HG03045 (cell line): ENCODE measurements around the gene DIP2C.
"Not testable (repeated sequence)": the region's sequence is repeated elsewhere in the genome, so short reads cannot be mapped to it uniquely, and the experiment has no call there.

Source experiments
- ATAC-seq: cut with Tn5 transposase; IDR thresholded peaks from one replicate; pipeline ENCODE4 v1.9.1; 2021; ENCODE audit warnings: mild to moderate bottlenecking, moderate library complexity; ENCODE audit not compliant: unreplicated experiment

The DIP2C gene

DNA sequence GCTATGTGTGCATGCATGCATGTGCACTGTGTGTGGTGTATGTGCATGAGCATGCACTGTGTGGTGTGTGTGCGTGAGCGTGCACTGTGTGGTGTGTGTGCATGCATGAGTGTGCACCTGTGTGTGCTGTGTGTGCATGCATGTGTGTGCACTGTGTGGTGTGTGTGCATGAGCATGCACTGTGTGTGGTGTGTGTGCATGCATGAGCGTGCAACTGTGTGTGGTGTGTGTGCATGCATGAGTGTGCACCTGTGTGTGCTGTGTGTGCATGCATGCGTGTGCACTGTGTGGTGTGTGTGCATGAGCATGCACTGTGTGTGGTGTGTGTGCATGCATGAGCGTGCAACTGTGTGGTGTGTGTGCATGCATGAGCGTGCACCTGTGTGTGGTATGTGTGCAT, 10.7 kb upstream of the DIP2C start:
- ATAC-seq = not testable (repeated sequence)

DNA sequence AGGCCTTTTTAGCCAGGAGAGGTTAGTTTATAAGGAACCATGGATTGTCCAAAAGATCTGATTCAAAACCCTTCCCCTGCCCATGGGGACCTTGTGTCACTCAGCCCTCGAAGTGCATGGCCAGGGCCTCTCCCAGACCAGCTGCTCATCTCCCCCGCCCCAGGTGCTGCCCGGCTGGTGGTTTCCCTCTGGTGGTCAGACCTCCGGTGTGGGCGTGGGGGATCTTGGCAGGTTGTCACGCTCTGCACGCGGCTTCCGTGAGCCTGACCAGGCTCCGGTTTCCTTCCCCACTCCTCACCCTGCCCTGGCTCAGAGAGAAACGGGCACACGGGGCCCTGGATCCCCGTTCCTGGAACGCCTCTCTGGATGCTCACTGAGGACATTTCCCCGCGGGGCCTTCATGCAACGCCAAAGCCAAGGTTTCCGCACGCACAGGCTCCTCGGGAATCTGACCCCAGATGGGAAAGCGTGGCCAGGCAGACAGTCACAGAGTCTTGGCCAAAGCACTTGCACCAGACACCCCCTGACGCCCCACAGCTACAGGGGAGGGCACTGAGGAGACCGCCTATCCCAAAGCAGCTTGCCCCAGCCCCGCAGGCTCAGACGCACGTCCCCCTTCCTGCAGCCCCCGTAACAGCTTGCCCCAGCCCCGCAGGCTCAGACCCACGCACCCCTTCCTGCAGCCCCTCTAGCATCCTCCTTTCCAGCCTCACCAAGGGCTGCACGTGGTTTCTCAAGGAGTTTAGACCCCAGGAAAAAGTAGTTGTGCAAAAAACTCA, 7.8 kb upstream of the DIP2C start:
- ATAC-seq = no peak

DNA sequence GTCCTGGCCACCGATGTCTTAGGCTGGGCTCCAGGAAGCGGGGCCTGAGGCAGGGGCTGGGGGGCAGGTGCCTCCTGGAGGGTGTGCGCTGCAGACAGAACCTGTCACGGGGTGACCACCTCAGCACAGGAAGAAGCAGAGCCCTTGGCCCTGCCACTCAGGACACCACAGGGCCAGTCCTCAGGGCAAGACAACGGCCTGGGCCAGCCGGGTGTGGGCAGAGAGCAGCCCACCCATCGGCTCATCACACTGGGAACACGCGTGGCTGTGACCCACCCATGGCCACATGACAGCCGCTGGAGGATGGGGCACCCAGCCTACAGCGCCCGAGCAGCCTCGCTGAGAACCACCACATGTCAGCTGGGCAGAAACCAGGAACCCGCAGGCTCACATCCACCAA, 5.9 kb upstream of the DIP2C start:
- no peak for ATAC-seq

DNA sequence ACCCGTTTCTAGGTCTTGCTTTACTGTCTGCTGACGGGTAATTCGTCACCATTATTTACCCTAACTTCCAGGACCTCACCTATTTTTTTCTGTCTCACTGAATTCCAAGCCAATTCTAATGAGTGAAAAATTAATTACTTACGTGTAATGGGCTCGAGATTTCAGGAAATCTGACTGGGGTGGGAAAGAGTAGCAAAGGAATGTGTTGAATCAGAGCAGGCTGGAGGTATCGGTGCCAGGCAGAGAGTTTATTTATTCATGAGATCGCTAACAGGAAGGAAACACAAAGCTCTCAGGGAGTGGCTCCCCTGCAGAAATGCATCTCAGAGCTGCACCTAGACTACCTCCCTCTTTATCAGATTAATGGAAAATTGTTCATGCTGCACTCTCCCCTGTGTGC, 4.0 kb upstream of the DIP2C start:
- no peak for ATAC-seq

DNA sequence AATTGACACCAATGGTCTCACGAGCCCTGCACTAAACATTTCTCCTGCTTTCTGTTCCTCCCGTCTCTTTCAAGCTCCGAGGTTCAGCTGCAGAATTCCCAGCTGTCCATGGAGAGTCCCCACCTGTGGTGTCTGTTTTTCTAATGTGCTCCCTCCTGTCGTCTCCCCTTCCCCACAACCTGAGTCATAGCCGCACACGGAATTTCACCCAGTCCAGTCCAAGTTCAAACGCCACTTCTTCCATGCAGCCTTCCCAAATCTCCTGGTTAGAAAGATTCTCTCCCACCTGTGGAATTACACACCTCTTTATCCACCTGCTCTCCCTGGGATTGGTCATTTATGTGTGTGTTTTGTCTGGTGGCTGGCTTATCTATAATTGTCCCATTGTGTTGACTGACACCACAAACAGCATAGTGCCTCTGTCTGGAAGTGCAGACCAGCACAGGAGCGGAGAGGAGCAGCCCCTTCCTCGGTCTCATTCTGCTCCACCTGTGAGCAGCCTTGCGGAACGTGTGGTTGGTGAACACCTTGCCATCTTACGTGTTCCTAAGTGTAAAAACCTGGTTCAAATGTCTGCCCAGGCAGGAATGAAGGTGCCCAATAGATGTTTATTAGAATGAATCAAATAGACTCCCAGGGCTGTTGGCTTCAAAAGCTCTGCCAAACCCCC, 3.3 kb upstream of the DIP2C start:
- ATAC-seq = no peak

DNA sequence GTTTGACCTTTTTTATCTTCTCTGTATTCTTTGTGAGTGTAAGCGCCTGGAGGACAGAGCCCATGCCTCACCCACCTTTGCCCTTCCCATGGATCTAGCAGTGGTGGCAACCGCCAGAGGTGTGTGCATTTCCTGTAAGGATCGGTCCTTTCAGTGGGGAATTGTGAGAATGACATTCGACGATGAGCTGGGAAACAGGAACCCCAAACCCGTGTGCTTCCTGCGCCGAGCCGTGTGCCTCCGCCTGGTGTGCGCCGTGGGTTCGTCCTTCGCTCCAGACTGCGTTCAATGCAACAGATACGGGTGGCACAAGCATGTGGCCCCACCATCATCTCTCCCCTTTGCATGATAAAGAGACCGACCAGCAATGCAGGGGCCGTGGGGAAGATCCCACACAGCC, 1.7 kb upstream of the DIP2C start:
- ATAC-seq = no peak

DNA sequence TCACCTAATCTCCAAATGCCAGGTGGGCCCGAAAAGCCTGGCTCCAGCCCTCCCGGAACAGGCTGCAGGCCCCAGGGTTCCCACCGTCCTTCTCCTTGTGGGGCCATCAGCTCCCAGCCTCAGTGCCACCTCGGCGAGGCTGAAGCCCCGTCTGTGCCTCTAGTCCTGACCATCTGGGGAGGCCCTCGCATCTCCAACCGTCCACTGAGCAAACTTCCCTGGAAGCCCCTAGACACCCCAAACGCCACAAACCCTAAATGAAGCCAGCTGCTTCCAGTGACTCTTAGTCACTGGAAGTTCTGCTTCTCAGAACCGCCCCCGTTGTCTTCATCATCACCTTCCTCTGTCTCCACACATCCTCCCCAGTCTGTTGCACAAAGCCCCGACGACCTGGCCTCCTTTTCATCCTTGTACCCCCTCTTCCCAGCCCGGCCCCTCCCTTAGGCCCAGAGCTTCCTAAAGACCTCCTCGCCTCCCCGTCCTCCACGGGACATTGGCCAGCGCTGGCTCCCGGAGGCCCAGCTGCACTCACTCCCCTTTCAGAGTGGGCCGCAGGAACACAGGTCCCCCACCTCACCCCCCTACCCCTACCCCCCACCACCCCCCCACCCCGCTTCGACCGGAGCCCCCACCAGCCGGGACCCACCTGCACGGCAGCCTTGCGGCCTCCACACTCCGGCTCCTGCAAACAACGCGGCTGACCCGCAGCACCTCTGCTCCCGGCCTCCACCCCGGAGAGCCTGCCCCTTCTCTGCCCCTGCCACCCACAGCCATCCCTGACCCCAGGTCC, 1.1 kb upstream of the DIP2C start:
- ATAC-seq = no peak

DNA sequence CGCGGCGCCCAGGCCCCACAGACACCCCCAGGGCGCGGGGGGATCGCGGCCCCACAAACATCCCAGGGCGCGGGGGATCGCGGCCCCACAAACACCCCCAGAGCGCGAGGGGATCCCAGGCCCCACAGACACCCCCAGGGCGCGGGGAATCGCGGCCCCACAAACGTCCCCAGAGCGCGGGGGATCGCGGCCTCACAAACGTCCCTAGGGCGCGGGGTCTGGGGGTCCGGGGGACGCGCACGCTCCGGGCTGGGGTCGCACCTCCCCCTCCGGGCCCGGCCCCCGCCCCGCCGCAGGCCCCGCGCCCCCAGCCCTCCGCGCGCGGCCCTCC, 382 bp downstream of the DIP2C start:
- ATAC-seq = no peak

DNA sequence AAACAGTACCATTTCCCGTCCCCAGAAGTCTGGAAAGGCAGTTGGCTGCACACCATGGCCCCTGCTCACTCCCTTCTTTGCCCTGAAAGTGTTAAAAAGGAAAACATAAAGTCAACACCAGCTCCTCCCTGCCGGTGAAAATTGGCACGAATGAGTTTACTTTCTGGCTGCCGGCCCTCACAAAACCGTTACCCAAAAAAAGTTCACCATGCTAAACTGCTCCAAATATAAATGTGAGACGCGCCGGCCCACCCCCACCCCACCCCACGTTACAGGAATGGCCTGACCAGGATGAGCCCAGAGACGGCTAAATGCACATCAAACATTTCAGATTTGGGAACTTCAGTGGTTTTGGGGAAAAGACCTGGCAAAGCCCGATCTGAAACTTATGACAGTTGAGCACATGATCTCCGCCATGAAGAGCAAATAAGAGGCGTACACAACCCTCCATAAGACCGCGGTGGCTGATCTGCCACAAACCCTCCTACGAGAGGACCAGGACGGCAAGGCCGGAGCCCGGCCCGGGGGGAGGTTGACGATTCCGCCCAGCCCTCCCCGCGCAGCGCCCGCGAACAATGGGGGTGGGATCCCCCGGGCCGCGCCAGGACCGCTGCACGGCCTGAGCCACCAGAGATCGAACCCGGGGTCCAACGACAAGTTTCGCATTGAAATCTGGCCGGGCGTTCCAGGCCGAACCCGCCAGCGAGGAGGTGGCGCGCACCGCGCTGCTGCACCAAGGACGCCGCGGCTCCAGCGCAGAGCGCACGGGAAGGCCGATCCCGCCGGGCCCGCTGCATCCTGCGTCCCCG, 952 bp downstream of the DIP2C start:
- ATAC-seq = no peak

DNA sequence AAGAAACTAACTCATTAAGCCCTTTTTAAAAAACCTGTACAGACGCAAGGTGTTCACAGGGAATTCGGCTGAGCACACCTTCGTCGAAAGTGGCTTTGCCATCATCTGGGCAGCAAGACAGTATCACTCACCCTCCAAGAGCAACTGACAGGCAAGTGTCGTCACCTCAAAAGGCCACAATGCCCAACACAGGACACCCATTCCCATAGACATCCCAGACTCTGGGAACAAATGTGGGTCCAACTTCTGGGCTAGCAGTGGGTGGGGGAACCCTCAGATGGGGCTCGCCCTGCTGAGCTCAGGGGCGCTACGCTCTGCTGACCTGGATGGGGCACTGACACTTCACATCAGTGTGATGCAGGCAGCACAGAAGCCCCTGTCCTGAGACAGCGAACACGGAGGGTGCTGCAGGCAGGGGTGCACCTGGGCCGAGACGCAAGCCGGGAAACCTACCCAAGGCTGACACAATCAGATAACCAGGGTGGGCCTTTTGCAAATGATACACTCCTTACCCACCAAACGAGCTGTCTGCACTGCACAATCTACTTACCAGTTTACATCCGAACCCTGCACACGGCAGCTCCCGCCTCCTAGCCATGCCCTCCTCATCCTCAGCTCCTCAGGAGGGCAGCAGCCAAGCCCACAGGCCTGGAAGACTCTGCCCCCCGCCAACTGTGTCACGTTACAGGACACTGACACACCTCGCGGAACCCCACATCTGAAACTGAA, 1.7 kb downstream of the DIP2C start:
- no peak for ATAC-seq

DNA sequence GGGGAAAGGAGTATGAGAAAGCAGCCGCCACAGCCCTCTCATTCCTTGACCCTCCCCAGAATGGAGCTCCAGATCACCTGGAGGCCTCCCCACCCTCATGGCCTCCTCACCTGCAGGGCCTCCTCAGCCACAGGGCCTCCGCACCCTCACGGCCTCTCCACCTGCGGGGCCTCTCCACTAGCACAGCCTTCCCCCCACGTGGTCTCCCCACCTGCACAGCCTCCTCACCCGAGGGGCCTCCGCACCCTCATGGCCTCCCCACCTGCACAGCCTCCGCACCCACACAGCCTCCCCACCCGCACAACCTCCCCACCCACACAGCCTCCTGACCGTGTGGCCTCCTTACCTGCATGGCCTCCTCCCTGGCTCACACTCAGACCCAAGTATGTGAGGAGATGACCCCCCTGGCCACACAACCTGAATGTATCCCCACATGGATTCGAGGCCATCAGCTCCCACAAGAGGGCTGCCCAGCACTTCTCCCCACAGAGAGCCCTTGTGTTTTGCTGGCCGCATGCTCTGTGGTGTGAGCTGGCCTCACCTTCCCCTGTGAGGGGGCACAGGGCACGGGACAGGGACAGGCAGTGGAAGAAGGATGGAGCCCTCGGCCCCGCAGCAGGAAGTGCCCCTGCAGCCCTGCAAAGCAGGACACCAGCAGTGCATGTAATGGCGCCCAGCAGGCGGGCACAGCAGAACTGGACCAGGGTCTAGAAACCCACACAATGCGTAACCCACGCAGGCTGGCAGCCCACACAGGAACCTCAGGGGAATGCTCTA, 3.1 kb downstream of the DIP2C start:
- no peak for ATAC-seq

DNA sequence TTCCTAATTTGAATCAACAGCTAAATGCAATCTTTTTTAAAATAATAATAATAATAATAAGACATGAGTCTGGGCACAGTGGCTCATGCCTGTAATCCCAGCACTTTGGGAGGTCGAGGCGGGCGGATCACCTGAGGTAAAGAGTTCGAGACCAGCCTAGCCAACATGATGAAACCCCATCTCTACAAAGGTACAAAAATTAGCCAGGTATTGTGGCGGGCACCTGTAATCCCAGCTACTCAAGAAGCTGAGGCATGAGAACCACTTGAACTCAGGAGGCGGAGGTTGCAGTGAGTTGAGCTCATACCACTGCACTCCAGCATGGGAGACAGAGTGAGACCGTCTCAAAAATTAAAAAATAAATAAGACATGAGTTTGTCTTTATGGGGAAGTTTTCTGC, 3.9 kb downstream of the DIP2C start:
- ATAC-seq = no peak

DNA sequence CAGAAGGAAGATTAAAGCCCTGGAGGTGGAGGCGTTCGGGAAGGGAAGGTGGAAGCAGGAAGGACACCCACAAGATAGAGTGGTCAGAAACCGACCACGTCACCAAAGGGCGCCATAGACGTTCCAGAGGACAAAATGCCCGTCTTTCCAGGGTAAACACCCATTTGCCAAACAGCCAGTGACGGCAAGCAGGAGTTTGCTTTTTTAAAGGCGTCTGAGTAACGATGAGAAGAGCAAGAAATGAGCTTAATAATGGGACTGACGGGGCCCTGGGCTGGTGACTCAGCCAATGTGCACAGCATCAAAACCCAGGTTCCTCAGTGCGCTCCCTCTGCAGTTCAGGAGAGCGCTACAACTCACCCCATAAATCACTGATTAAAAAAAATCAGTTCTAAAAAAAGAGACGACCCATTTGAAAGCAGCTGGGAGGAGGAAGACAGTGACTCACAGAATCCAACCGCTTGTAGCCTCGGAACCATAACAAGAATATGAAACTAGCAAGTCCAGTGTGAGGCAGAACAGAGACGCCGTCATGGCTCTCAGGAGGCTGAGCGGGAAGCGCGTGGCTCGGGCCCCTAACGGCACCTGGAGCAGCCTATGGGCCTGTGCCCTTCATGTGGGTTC, 5.9 kb downstream of the DIP2C start:
- ATAC-seq = no peak

DNA sequence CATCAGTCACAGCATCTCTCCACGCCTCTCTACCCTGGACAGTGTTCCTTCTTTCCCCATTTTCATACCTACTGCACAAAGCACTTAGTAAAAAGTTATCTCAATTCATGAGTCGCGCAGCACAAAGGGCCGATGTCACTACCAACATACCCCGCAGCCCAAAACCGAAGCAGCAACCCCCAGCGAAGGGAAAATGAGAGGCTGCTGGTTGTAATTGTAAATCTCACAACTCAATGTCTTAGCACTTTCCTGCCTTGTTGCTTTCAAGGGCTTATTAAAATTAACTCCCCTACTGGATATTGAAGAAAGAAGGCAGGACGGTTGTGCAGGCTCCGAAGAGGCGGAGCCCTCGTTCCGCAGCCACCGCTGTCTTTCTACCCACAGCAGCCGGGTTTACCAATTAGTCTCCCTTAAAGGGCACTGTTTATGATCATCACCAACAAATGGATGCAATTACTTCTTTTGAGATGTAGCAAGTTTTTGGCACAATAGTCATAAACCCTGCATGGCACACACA, 6.5 kb downstream of the DIP2C start:
- no peak for ATAC-seq

DNA sequence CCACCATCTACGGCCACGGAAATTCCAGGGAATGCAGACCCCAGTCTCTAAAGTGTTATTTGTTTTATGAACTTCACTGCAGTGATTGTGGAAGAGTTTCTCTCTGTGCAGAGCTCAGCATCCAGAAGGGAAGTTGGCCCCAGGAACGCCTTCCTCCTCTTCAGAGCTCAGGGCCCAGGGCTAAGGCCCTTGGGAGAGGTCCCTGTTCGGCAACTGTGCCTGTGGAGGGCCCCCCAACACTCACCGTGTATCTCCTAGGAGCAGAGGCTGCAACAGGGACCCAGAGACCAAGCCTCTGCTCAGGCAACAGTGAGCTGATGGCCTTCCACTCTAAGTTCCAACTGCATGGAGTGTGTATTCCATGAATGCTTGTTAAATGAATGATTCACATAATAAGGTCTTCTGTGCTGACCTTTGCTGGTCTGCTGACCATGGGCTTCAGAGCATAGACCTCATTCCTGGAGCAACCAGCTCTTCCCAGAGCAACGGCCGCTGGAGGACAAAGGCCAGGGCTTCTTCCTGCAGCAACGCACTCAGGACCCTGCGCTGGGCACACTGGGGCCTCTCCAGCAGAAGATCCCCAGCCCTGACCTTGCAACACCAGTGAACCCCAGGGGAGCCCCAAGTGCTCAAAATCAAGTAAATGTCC, 7.7 kb downstream of the DIP2C start:
- ATAC-seq = no peak

DNA sequence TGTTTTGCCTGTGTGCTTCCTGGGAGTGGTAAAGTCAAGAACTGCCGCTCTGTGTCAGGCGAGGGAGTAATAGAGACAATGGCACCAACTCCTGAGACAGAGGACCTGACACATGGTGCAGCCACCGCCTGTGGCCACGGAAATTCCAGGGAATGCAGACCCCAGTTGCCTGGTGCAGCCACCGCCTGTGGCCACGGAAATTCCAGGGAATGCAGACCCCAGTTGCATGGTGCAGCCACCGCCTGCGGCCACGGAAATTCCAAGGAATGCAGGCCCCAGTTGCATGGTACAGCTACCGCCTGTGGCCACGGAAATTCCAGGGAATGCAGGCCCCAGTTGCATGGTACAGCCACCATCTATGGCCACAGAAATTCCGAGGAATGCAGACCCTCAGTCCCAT, 8.7 kb downstream of the DIP2C start:
- ATAC-seq = no peak

DNA sequence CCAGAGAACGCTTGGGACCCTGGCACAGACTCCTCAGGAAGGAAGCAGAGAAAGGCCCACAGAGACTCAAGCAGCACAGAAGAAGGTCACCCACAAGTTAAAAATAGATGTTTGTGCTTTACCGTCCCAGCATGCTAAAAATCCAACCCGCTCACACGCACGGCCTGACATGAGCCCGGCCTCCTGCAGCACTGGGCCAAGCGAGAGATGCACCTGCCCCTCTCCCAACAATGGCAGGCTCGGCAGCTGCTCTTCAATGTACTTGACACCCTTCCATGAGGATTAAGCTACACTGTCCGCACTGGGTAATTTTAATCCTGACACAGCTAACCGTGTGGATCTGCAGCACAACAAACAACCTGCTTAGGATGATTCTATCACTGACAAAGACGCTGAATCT, 9.3 kb downstream of the DIP2C start:
- no peak for ATAC-seq

DNA sequence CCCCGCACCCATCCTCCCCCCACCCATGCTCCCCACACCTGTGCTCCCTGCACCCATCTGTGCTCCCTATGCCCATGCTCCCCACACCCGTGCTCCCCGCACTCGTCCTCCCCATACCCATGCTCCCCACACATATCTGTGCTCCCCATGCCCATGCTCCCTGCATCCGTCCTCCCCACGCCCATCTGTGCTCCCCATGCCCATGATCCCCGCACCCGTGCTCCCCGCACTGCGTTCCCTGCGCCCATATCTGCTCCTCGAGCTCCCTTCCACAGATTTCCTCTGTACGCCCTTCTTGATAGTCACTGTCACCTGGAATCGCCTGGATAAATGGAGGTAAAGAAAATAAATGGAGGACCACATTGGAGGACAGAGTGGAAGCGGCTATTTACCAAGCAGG, 9.9 kb downstream of the DIP2C start:
- ATAC-seq = no peak

DNA sequence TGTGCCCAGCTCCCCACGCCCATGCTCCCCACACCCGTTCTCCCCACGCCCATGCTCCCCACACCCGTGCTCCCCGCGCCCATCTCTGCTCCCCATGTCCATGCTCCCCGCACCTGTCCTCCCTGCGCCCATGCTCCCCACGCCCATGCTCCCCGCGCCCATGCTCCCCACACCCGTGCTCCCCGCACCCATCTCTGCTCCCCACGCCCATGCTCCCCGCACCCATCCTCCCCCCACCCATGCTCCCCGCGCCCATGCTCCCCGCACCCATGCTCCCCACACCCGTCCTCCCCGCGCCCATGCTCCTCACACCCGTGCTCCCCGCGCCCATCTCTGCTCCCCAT, 10.8 kb downstream of the DIP2C start:
- ATAC-seq = not testable (repeated sequence)
